K562 (cell line): ENCODE measurements around the gene DENND2A. TPM values are rescaled to one million over a fixed set of nuclear protein-coding genes. Genes with fewer than 3 reads are reported as not detected.

Source experiments
- ILF3 ChIP-seq: fragments of 450-650 bp; IDR thresholded peaks from 2 replicates; pipeline ENCODE4 v1.6.1; 2018; ENCODE audit warnings: antibody characterized with exemption, mild to moderate bottlenecking, moderate library complexity, borderline replicate concordance
- KAT7 ChIP-seq: sonication (generic); formaldehyde crosslinking; IDR thresholded peaks from 2 replicates; pipeline ENCODE4 v1.8.0; 2022; ENCODE audit warnings: missing genetic modification reagents, mild to moderate bottlenecking, borderline replicate concordance
- KDM2B ChIP-seq: fragments of 250-450 bp; sonication (Bioruptor Pico); IDR thresholded peaks from 2 replicates; pipeline ENCODE4 v1.8.0; 2021; ENCODE audit warnings: mild to moderate bottlenecking, moderate library complexity
- KDM4B ChIP-seq, 2 experiments: fragments of 450-650 bp in 1 of 2; sonication (generic) in 1 of 2; IDR thresholded peaks; 2 replicates each; pipeline ENCODE4 v1.6.1; 2016 to 2017; ENCODE audit warnings: borderline replicate concordance in 2 of 2, antibody characterized with exemption in 1 of 2, low read depth in 1 of 2, mild to moderate bottlenecking in 1 of 2
- MEF2A ChIP-seq: IDR thresholded peaks from 2 replicates; pipeline ENCODE4 v1.6.1; 2011; ENCODE audit warnings: low read depth, mild to moderate bottlenecking, low read length, moderate library complexity; ENCODE audit not compliant: control insufficient read depth
- ZNF140 ChIP-seq: fragments of 250-450 bp; sonication (Bioruptor Pico); IDR thresholded peaks from 2 replicates; pipeline ENCODE4 v1.8.0; 2021; ENCODE audit warnings: moderate library complexity, mild to moderate bottlenecking, inconsistent platforms
- polyA plus RNA-seq, 8 experiments: library from polyadenylated mRNA; depleted of rRNA in 4 of 8; stranded (reverse) in 5 of 8; unstranded in 3 of 8; fragments of >200 nt; fragmentation: Nextera tagmentation in 2 of 8; fragmentation: Illumina TruSeq in 1 of 8; extraction: Ambion mirVana in 2 of 8; extraction: Trizol in 1 of 8; gene quantifications; 2 replicates each; pipeline versions ENCODE4 v1.2.1 to v1.2.3, GENCODE V29; 2011 to 2014; ENCODE audit warnings: inconsistent platforms in 1 of 8, missing spikeins in 1 of 8
- total RNA-seq, 7 experiments: library from RNA; depleted of rRNA in 6 of 7; stranded (reverse); fragments of >200 nt in 6 of 7; fragmentation: Illumina TruSeq in 2 of 7; extraction: Trizol in 2 of 7; gene quantifications; 2 replicates each; pipeline versions ENCODE4 v1.2.1 to v1.2.3, GENCODE V29; 2011 to 2021; ENCODE audit warnings: low replicate concordance in 1 of 7
- TF ChIP-seq, protein P1 (sequence below): sonication (generic); formaldehyde crosslinking; IDR thresholded peaks from 2 replicates; pipeline ENCODE4 v1.8.1; 2022; ENCODE audit warnings: missing genetic modification reagents
- TF ChIP-seq, protein P2 (sequence below): sonication (generic); formaldehyde crosslinking; IDR thresholded peaks from 2 replicates; pipeline ENCODE4 v1.8.0; 2022; ENCODE audit warnings: mild to moderate bottlenecking, missing genetic modification reagents
- TF ChIP-seq, protein P3 (sequence below): fragments of 200-800 bp; sonication (Bioruptor generic); IDR thresholded peaks from 2 replicates; pipeline ENCODE4 v1.6.1; 2016; ENCODE audit warnings: missing genetic modification characterization, missing compliant biosample characterization
- TF ChIP-seq, protein P4 (sequence below): fragments of 200-400 bp; formaldehyde crosslinking; IDR thresholded peaks from 2 replicates; pipeline ENCODE4 v1.6.1; 2017; ENCODE audit warnings: mild to moderate bottlenecking, low read depth, low read length, moderate library complexity
- TF ChIP-seq, protein P5 (sequence below), 2 experiments: IDR thresholded peaks; 2 replicates each; pipeline ENCODE4 v1.6.1; 2011; ENCODE audit warnings: borderline replicate concordance in 1 of 2, control low read depth in 1 of 2, low read depth in 1 of 2, low read length in 1 of 2, mild to moderate bottlenecking in 1 of 2, mixed read lengths in 1 of 2, moderate library complexity in 1 of 2; ENCODE audit not compliant: insufficient read depth in 1 of 2, insufficient read length in 1 of 2, poor library complexity in 1 of 2, severe bottlenecking in 1 of 2; ENCODE audit errors: extremely low read depth in 1 of 2

Gene DENND2A
- total and polyA plus RNA-seq, 9 of the 15 experiments (the other 6 are each of a cell fraction or from before 2014, with no cell fraction given), result not detected

DNA sequence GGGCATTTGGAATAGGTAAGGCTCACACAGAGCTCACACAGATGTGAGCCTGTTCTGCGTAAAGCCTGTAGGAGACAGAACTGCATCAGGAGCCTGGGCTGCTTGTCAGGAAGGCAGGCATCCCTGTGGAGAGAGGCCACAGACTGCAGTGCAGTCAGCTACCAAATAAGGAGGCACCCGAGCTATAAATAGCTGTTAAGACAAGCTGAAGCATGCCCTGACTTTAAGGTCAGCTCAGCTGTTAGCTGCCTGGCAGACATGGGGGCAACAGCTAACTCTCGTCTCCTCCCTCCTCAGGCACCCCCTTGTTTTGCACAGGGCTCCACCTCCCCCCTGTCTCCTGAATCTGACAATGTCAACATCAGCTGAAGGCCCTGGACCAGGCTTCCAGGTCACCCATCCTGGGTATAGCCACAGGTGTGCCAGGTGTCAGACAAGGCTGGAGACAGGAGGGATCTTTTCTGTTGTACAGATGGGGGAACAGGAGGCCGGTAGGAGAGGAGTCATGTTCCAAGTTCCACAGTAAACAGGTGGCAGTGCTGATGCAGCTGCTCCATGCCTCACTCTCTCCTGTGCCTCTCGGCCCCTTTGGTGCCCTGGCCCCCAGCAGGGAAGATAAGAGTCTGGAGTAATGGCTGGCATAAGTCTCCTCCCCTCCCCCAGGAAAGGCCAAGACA, 133.7 kb downstream of the DENND2A start (continued):
- TF ChIP-seq, protein P1, sequence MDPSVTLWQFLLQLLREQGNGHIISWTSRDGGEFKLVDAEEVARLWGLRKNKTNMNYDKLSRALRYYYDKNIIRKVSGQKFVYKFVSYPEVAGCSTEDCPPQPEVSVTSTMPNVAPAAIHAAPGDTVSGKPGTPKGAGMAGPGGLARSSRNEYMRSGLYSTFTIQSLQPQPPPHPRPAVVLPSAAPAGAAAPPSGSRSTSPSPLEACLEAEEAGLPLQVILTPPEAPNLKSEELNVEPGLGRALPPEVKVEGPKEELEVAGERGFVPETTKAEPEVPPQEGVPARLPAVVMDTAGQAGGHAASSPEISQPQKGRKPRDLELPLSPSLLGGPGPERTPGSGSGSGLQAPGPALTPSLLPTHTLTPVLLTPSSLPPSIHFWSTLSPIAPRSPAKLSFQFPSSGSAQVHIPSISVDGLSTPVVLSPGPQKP, result no peak
- TF ChIP-seq, protein P2, sequence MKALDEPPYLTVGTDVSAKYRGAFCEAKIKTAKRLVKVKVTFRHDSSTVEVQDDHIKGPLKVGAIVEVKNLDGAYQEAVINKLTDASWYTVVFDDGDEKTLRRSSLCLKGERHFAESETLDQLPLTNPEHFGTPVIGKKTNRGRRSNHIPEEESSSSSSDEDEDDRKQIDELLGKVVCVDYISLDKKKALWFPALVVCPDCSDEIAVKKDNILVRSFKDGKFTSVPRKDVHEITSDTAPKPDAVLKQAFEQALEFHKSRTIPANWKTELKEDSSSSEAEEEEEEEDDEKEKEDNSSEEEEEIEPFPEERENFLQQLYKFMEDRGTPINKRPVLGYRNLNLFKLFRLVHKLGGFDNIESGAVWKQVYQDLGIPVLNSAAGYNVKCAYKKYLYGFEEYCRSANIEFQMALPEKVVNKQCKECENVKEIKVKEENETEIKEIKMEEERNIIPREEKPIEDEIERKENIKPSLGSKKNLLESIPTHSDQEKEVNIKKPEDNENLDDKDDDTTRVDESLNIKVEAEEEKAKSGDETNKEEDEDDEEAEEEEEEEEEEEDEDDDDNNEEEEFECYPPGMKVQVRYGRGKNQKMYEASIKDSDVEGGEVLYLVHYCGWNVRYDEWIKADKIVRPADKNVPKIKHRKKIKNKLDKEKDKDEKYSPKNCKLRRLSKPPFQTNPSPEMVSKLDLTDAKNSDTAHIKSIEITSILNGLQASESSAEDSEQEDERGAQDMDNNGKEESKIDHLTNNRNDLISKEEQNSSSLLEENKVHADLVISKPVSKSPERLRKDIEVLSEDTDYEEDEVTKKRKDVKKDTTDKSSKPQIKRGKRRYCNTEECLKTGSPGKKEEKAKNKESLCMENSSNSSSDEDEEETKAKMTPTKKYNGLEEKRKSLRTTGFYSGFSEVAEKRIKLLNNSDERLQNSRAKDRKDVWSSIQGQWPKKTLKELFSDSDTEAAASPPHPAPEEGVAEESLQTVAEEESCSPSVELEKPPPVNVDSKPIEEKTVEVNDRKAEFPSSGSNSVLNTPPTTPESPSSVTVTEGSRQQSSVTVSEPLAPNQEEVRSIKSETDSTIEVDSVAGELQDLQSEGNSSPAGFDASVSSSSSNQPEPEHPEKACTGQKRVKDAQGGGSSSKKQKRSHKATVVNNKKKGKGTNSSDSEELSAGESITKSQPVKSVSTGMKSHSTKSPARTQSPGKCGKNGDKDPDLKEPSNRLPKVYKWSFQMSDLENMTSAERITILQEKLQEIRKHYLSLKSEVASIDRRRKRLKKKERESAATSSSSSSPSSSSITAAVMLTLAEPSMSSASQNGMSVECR (CRISPR knock-in tag), result no peak
- TF ChIP-seq KDM4B (IDR thresholded peaks at IDR 0.05; ENCODE audit: borderline replicate concordance in 2 of 2, low read depth in 1 of 2) (no peak), ZNF140 (CRISPR knock-in tag) (no peak), MEF2A (peak; percentile 88; the same call in 1 of the 2 replicates), KDM2B (CRISPR knock-in tag) (no peak), ILF3 (no peak), KAT7 (CRISPR knock-in tag) (no peak)
- TF ChIP-seq, protein P3, sequence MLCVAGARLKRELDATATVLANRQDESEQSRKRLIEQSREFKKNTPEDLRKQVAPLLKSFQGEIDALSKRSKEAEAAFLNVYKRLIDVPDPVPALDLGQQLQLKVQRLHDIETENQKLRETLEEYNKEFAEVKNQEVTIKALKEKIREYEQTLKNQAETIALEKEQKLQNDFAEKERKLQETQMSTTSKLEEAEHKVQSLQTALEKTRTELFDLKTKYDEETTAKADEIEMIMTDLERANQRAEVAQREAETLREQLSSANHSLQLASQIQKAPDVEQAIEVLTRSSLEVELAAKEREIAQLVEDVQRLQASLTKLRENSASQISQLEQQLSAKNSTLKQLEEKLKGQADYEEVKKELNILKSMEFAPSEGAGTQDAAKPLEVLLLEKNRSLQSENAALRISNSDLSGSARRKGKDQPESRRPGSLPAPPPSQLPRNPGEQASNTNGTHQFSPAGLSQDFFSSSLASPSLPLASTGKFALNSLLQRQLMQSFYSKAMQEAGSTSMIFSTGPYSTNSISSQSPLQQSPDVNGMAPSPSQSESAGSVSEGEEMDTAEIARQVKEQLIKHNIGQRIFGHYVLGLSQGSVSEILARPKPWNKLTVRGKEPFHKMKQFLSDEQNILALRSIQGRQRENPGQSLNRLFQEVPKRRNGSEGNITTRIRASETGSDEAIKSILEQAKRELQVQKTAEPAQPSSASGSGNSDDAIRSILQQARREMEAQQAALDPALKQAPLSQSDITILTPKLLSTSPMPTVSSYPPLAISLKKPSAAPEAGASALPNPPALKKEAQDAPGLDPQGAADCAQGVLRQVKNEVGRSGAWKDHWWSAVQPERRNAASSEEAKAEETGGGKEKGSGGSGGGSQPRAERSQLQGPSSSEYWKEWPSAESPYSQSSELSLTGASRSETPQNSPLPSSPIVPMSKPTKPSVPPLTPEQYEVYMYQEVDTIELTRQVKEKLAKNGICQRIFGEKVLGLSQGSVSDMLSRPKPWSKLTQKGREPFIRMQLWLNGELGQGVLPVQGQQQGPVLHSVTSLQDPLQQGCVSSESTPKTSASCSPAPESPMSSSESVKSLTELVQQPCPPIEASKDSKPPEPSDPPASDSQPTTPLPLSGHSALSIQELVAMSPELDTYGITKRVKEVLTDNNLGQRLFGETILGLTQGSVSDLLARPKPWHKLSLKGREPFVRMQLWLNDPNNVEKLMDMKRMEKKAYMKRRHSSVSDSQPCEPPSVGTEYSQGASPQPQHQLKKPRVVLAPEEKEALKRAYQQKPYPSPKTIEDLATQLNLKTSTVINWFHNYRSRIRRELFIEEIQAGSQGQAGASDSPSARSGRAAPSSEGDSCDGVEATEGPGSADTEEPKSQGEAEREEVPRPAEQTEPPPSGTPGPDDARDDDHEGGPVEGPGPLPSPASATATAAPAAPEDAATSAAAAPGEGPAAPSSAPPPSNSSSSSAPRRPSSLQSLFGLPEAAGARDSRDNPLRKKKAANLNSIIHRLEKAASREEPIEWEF (CRISPR knock-in tag), result peak; percentile 60; the same call in 1 of the 2 replicates
- TF ChIP-seq, protein P4, sequence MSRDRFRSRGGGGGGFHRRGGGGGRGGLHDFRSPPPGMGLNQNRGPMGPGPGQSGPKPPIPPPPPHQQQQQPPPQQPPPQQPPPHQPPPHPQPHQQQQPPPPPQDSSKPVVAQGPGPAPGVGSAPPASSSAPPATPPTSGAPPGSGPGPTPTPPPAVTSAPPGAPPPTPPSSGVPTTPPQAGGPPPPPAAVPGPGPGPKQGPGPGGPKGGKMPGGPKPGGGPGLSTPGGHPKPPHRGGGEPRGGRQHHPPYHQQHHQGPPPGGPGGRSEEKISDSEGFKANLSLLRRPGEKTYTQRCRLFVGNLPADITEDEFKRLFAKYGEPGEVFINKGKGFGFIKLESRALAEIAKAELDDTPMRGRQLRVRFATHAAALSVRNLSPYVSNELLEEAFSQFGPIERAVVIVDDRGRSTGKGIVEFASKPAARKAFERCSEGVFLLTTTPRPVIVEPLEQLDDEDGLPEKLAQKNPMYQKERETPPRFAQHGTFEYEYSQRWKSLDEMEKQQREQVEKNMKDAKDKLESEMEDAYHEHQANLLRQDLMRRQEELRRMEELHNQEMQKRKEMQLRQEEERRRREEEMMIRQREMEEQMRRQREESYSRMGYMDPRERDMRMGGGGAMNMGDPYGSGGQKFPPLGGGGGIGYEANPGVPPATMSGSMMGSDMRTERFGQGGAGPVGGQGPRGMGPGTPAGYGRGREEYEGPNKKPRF, result no peak
- TF ChIP-seq, protein P5, sequence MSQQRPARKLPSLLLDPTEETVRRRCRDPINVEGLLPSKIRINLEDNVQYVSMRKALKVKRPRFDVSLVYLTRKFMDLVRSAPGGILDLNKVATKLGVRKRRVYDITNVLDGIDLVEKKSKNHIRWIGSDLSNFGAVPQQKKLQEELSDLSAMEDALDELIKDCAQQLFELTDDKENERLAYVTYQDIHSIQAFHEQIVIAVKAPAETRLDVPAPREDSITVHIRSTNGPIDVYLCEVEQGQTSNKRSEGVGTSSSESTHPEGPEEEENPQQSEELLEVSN (IDR thresholded peaks at IDR 0.05; ENCODE audit: borderline replicate concordance in 1 of 2, extremely low read depth in 1 of 2, insufficient read depth in 1 of 2, insufficient read length in 1 of 2, low read depth in 1 of 2, low read length in 1 of 2, poor library complexity in 1 of 2, severe bottlenecking in 1 of 2), result no peak
